DMS153 (cell line): ENCODE measurements around the gene GABRB2.
"Not testable (repeated sequence)": the region's sequence is repeated elsewhere in the genome, so short reads cannot be mapped to it uniquely, and the experiment has no call there.

Experiments used
- DNase-seq: peaks from one replicate; lab custom pipeline; 2025; lab: John Stamatoyannopoulos, UW

GABRB2 gene

GRCh38 chr5:161299053-161299452, 247.5 kb downstream of the GABRB2 start:
- DNase-seq: no peak

- DNase-seq: not testable (repeated sequence)
These were observed 249.1 kb downstream of the GABRB2 start for GRCh38 chr5:161297388-161297787.

GRCh38 chr5:161295721-161296250, 250.7 kb downstream of the GABRB2 start:
- DNase-seq: no peak

GRCh38 chr5:161288071-161288470, 258.5 kb downstream of the GABRB2 start:
- DNase-seq: no peak

- DNase-seq: no peak
These were observed 259.1 kb downstream of the GABRB2 start for GRCh38 chr5:161287436-161287835.

- DNase-seq: no peak
These were observed 260.4 kb downstream of the GABRB2 start for GRCh38 chr5:161286066-161286655.

- no peak for DNase-seq
These were observed 262.1 kb downstream of the GABRB2 start for GRCh38 chr5:161284445-161284844.

- no peak for DNase-seq
These were observed 263.2 kb downstream of the GABRB2 start for GRCh38 chr5:161283296-161283695.

GRCh38 chr5:161278739-161279660, 267.5 kb downstream of the GABRB2 start:
- no peak for DNase-seq

GRCh38 chr5:161277011-161277410, 269.5 kb downstream of the GABRB2 start:
- no peak for DNase-seq

GRCh38 chr5:161274951-161275350, 271.6 kb downstream of the GABRB2 start:
- no peak for DNase-seq

- DNase-seq: no peak
These were observed 273.1 kb downstream of the GABRB2 start for GRCh38 chr5:161273410-161273809.

GRCh38 chr5:161271816-161272215, 274.7 kb downstream of the GABRB2 start:
- DNase-seq: no peak

- no peak for DNase-seq
These were observed 277.4 kb downstream of the GABRB2 start for GRCh38 chr5:161269125-161269524.

GRCh38 chr5:161266954-161267353, 279.6 kb downstream of the GABRB2 start:
- no peak for DNase-seq

GRCh38 chr5:161265006-161265405, 281.5 kb downstream of the GABRB2 start:
- no peak for DNase-seq

GRCh38 chr5:161263191-161263590, 283.3 kb downstream of the GABRB2 start:
- no peak for DNase-seq

GRCh38 chr5:161261668-161262323, 284.7 kb downstream of the GABRB2 start:
- no peak for DNase-seq

- no peak for DNase-seq
These were observed 288.1 kb downstream of the GABRB2 start for GRCh38 chr5:161258438-161258837.

- DNase-seq: no peak
These were observed 289.6 kb downstream of the GABRB2 start for GRCh38 chr5:161256957-161257356.

GRCh38 chr5:161252955-161253354, 293.6 kb downstream of the GABRB2 start:
- not testable (repeated sequence) for DNase-seq

- no peak for DNase-seq
These were observed 299.8 kb downstream of the GABRB2 start for GRCh38 chr5:161246749-161247148.

- not testable (repeated sequence) for DNase-seq
These were observed 300.7 kb downstream of the GABRB2 start for GRCh38 chr5:161245846-161246245.
